Caco-2 (cell line): ENCODE results near the gene CEP55. TPM values are rescaled to one million over a fixed set of nuclear protein-coding genes. Genes with fewer than 3 reads are reported as not detected.

ENCODE experiments used
- BruUV-seq: library from RNA; stranded (reverse); fragments of 400-500 nt; replicated peaks from 2 replicates; lab custom pipeline; 2021; lab: Mats Ljungman, UMichigan
- CTCF ChIA-PET: fragments of 300-600 bp; sonication (Branson Sonifier 250); formaldehyde crosslinking; loops from one replicate; lab custom pipeline; 2022; ENCODE audit warnings: antibody characterized with exemption; lab: Charles Lee
- POLR2A ChIA-PET: fragments of 300-600 bp; sonication (Branson Sonifier 250); formaldehyde crosslinking; loops from one replicate; lab custom pipeline; 2022; ENCODE audit warnings: antibody characterized with exemption; lab: Charles Lee
- DNase-seq, 2 experiments: peaks; one replicate each; pipeline versions ENCODE4 v3.0.0 to v3.0.0-alpha.2; 2020 to 2022
- H3K27me3 ChIP-seq: replicated peaks from 2 replicates; pipeline ENCODE4 v1.6.0; 2011; ENCODE audit warnings: low read length; ENCODE audit not compliant: control insufficient read depth, insufficient read depth
- H3K36me3 ChIP-seq: 2 replicates; pipeline ENCODE4 v1.5.1; 2011; ENCODE audit warnings: low read length; ENCODE audit not compliant: control insufficient read depth, insufficient read depth
- H3K4me1 ChIP-seq: fragments of 250-450 bp; sonication (Bioruptor Pico); 2 replicates; pipeline ENCODE4 v1.5.1; 2020; ENCODE audit warnings: mild to moderate bottlenecking
- H3K4me3 ChIP-seq: 2 replicates; pipeline ENCODE4 v1.5.1; 2011; ENCODE audit warnings: low read depth, mild to moderate bottlenecking, control low read depth, low read length
- H3K9me3 ChIP-seq: fragments of 250-450 bp; sonication (Bioruptor Pico); 2 replicates; pipeline ENCODE4 v1.5.1; 2020; ENCODE audit warnings: mild to moderate bottlenecking, moderate library complexity
- H3K27ac Mint-ChIP-seq: one replicate; pipeline ENCODE4 v1.8.0; 2022; ENCODE audit warnings: mixed read lengths; ENCODE audit not compliant: unreplicated experiment
- H3K27me3 Mint-ChIP-seq: one replicate; pipeline ENCODE4 v1.8.0; 2022; ENCODE audit warnings: mixed read lengths; ENCODE audit not compliant: insufficient read depth, unreplicated experiment
- H3K36me3 Mint-ChIP-seq: one replicate; pipeline ENCODE4 v1.8.0; 2022; ENCODE audit warnings: mild to moderate bottlenecking, mixed read lengths; ENCODE audit not compliant: insufficient read depth, unreplicated experiment
- H3K4me1 Mint-ChIP-seq: one replicate; pipeline ENCODE4 v1.8.0; 2022; ENCODE audit warnings: low read depth, mixed read lengths; ENCODE audit not compliant: unreplicated experiment
- H3K4me3 Mint-ChIP-seq: one replicate; pipeline ENCODE4 v1.8.0; 2022; ENCODE audit warnings: mild to moderate bottlenecking, moderate library complexity, mixed read lengths; ENCODE audit not compliant: unreplicated experiment
- H3K9me3 Mint-ChIP-seq: one replicate; pipeline ENCODE4 v1.8.0; 2022; ENCODE audit warnings: mixed read lengths; ENCODE audit not compliant: unreplicated experiment
- CTCF ChIP-seq, 2 experiments: fragments of 200-600 bp in 1 of 2; IDR thresholded peaks; 1 replicate in 1 of 2; 2 replicates in 1 of 2; pipeline versions ENCODE4 v1.5.1 to v1.8.0; 2011 to 2022; ENCODE audit warnings: antibody characterized with exemption in 1 of 2, control low read depth in 1 of 2, inconsistent platforms in 1 of 2, low read depth in 1 of 2, low read length in 1 of 2, mild to moderate bottlenecking in 1 of 2, moderate library complexity in 1 of 2; ENCODE audit not compliant: insufficient read depth in 1 of 2, severe bottlenecking in 1 of 2, unreplicated experiment in 1 of 2
- intact Hi-C: fragments of 100-400 bp; cut with micrococcal nuclease; formaldehyde crosslinking; loops from one replicate; pipeline ENCODE4 v1.10.0; 2022; ENCODE audit not compliant: unreplicated experiment
- total RNA-seq: library from RNA; stranded (reverse); gene quantifications from 2 replicates; pipeline ENCODE4 v1.2.3, GENCODE V29; 2022

Gene CEP55
- total RNA-seq, 1 experiment from 2014 or later: 65.3 TPM

GRCh38 chr10:93482145-93482834, 14.1 kb upstream of the CEP55 start, which contains the start of gene MYOF:
Gene MYOF (minus strand): TSS chr10:93482334. CDS start chr10:93482194, 140 bp downstream.
- H3K4me1 Mint-ChIP-seq: peaks cover 23% of the 10 kb centered on the region
- no peaks in the 10 kb centered on the region for H3K27me3 ChIP-seq
- peak; percentile 71 for TF ChIP-seq CTCF (IDR thresholded peaks at IDR 0.05; ENCODE audit: insufficient read depth in 1 of 2, low read depth in 1 of 2, low read length in 1 of 2, severe bottlenecking in 1 of 2, unreplicated experiment in 1 of 2)
- peaks cover 47% of the 10 kb centered on the region for H3K36me3 Mint-ChIP-seq
- intact Hi-C loops: loop anchor here (1.0 kb wide), 5 partner anchors 23 to 106 kb away; no protein-coding TSS in a partner anchor
- POLR2A ChIA-PET: interaction anchor here (0.7 to 2.6 kb wide), 9 partner anchors 10 to 623 kb away, joined by 3 to 22 read pairs (median 4); no protein-coding TSS in a partner anchor
- H3K27me3 Mint-ChIP-seq: no peaks in the 10 kb centered on the region
- peak within 1 kb of the TSS; percentile 92 for H3K4me3 Mint-ChIP-seq
- H3K27ac Mint-ChIP-seq: peak within 1 kb of the TSS; percentile 94
- CTCF ChIA-PET: interaction anchor here (0.6 to 4.3 kb wide), 32 partner anchors 8 to 470 kb away, joined by 3 to 112 read pairs (median 5); partner anchors contain the start of gene CEP55
- DNase-seq: peak; percentile 76 to 78
- peak within 1 kb of the TSS; percentile 56 for H3K4me3 ChIP-seq
- peaks cover 21% of the 10 kb centered on the region for H3K4me1 ChIP-seq
- H3K36me3 ChIP-seq: no peaks in the 10 kb centered on the region
- H3K9me3 Mint-ChIP-seq: no peaks in the 10 kb centered on the region
- BruUV-seq: TSS peak; percentile 70
- H3K9me3 ChIP-seq: no peaks in the 10 kb centered on the region

- no peaks in the 10 kb centered on the region for H3K27me3 ChIP-seq
- Mint-ChIP-seq H3K27ac (no peak overlapping the region), H3K9me3 (peaks cover 10% of the 10 kb centered on the region), H3K4me3 (no peak overlapping the region), H3K4me1 (peaks cover 22% of the 10 kb centered on the region), H3K27me3 (no peaks in the 10 kb centered on the region), H3K36me3 (peaks cover 19% of the 10 kb centered on the region)
- no peaks in the 10 kb centered on the region for H3K36me3 ChIP-seq
- ChIA-PET POLR2A (interaction anchor here (0.6 to 1.3 kb wide), 3 partner anchors 10 to 110 kb away, joined by 3 read pairs; no protein-coding TSS in a partner anchor), CTCF (interaction anchor here (0.5 to 2.2 kb wide), 13 partner anchors 9 to 195 kb away, joined by 3 to 18 read pairs (median 4); no protein-coding TSS in a partner anchor)
- DNase-seq: no peak
- H3K4me1 ChIP-seq: peaks cover 8% of the 10 kb centered on the region
- TF ChIP-seq CTCF (IDR thresholded peaks at IDR 0.05; ENCODE audit: insufficient read depth in 1 of 2, low read depth in 1 of 2, low read length in 1 of 2, severe bottlenecking in 1 of 2, unreplicated experiment in 1 of 2): peak in 1 of 2 experiments; percentile 32
- H3K9me3 ChIP-seq: no peaks in the 10 kb centered on the region
- H3K4me3 ChIP-seq: no peak overlapping the region
- BruUV-seq: no TSS peak
- intact Hi-C loops: loop anchor here (1.0 kb wide), 2 partner anchors 26 to 195 kb away; no protein-coding TSS in a partner anchor
Observed at GRCh38 chr10:93485690-93486089, 10.7 kb upstream of the CEP55 start.

GRCh38 chr10:93488956-93489528, 7.4 kb upstream of the CEP55 start:
- Mint-ChIP-seq H3K27me3 (no peaks in the 10 kb centered on the region), H3K36me3 (no peaks in the 10 kb centered on the region), H3K27ac (no peak overlapping the region), H3K4me3 (no peak overlapping the region), H3K4me1 (peaks cover 35% of the 10 kb centered on the region), H3K9me3 (peaks cover 10% of the 10 kb centered on the region)
- CTCF ChIA-PET: interaction anchor here (0.7 to 0.8 kb wide), 2 partner anchors 30 to 136 kb away, joined by 3 read pairs; no protein-coding TSS in a partner anchor
- intact Hi-C loops: no loop called here
- POLR2A ChIA-PET: no interaction called here
- no peak for DNase-seq
- TF ChIP-seq CTCF (IDR thresholded peaks at IDR 0.05; ENCODE audit: insufficient read depth in 1 of 2, low read depth in 1 of 2, low read length in 1 of 2, severe bottlenecking in 1 of 2, unreplicated experiment in 1 of 2): no peak
- peaks cover 19% of the 10 kb centered on the region for H3K4me1 ChIP-seq
- no peaks in the 10 kb centered on the region for H3K36me3 ChIP-seq
- no peaks in the 10 kb centered on the region for H3K9me3 ChIP-seq
- no peak overlapping the region for H3K4me3 ChIP-seq
- no TSS peak for BruUV-seq
- H3K27me3 ChIP-seq: no peaks in the 10 kb centered on the region
